Inflammatory macrophage (primary cell): Measurements from ENCODE around the gene TSR3.

Experiments
- DNase-seq, 2 donors: peaks; one replicate each; pipeline ENCODE4 v3.0.0-alpha.2; 2020 to 2022

Gene TSR3

GRCh38 chr16:1322407-1322806 is 29.3 kb downstream of the TSR3 start:
- DNase-seq, result no peak

GRCh38 chr16:1320658-1321240 is 30.9 kb downstream of the TSR3 start:
- DNase-seq, result no peak

DNA sequence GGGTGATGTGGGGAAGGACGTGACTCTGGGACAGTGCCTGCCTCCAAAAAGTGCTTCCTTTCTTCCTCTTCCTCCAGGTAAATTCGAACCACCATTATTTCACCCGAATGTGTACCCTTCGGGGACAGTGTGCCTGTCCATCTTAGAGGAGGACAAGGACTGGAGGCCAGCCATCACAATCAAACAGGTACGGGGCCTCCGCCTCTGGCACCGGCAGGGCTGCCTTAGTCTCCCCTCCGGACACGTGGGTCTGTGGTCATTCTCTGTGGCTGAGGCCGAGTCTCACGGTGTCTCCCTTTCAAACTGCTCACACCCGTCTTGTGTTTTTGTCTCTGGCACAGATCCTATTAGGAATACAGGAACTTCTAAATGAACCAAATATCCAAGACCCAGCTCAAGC is 31.6 kb downstream of the TSR3 start:
- no peak for DNase-seq

DNA sequence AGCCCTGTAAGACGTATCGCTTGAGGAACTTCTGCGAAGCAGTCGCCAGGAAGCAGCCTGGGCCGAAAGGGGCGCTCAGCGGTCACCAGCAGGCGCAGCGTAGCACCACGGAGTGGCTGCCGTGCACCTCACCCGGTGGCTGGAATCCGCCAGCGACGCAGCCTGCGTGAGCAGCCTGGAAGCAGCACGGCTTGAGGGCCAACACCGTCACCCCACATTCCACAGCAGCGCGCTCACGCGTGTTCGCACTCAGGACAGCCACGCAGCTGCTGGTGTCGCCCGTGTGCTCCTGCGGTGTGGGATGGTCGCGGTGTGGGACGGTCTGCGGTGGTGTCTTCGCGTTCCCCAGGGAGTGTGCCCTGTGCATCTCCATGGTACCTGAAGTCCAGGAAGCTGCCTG is 32.6 kb downstream of the TSR3 start:
- DNase-seq, result no peak

DNA sequence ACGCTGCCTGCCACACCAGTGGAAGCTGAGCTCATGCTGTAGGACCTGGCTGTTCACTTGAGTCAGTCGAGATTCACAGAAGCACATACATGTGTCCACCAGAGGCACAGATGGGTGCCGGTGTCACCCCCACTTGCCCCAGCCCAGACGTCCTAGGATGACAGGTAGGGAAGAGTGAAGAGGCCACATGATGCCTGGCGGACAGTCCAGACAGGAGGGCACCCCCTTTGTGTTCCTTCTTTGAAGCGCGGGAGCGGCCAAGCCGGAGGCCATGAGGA is 33.5 kb downstream of the TSR3 start:
- no peak for DNase-seq

- DNase-seq, result no peak
Measured at GRCh38 chr16:1317479-1318267, 34.0 kb downstream of the TSR3 start.

GRCh38 chr16:1316033-1316405 is 35.7 kb downstream of the TSR3 start:
- no peak for DNase-seq

DNA sequence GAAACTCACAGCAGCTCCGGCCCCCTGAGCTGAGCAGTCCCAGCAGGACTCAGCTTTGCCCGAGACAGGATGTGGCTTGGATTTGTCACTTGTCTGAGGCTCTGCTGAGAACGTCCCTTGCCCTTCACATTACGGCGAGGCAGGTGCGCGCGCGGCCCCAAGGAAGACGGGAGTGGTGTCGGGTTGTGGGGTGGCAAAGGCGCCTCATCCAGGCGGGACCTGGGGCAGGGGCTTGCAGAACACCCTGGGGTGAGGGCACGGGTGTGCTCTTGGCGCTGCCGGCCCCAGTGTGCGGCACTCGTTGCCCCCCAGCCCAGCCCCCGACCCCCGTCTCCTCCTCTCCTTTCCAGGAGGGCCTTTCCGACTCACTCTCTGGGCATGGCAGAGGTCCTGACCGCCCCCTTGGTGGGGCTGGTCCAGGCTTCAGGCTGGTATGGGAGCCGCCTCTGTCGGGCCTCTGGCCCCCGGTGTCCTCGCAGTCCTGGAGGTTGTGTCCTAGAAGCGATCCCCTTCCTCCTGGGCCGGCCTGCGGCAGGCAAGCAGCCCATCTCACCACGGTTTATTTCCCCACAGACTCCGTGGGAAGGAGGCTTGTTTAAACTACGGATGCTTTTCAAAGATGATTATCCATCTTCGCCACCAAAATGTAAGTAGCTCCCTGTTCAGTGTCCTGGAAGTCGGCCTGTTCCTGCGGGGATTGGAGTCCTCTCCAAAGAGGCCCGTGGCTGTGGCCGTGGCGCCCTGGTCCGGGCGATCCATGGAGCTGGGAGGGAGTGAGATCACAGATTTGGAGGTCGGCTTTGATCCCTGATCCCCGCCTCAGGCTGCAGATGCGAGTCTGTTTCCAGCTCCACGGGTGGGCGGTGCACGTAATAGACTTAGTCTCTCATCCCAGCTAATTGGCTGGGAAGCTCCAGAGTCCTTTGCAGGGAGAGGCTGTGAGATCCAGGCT is 36.3 kb downstream of the TSR3 start:
- DNase-seq, result no peak

DNA sequence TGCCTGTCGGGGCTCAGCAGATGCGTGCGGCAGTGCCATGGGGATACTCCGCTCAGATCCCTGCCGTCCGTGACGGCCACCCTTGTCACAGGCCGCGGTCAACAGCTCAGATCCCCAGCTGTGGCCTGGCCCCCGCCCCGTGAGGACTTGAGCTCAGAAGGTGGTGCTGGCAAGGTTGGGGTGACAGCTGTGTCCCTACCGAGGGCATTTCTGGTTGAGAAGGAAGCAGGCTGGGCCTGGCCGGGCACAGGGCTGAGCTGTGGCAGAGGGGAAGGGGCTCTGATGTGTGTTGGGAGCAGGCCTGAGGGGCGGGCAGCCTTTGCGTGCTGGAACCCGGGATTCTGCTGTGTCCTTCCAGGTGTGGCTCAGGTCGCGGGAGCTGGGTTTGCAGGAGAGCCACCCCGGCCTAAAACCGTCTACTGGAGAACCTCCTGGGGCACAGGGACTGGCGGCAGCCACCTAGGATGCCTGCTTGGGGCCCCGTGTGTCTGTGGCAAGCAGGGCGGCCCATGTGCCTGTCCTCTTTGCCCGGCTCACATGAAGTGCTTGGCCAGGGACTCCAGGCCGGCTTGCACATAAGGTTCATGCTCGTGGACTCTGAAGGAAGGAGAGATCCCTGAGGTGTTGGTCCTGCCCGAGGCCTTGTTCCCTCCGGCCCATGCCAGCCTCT is 37.1 kb downstream of the TSR3 start:
- no peak for DNase-seq

GRCh38 chr16:1313721-1314369 is 37.8 kb downstream of the TSR3 start:
- DNase-seq, result no peak

DNA sequence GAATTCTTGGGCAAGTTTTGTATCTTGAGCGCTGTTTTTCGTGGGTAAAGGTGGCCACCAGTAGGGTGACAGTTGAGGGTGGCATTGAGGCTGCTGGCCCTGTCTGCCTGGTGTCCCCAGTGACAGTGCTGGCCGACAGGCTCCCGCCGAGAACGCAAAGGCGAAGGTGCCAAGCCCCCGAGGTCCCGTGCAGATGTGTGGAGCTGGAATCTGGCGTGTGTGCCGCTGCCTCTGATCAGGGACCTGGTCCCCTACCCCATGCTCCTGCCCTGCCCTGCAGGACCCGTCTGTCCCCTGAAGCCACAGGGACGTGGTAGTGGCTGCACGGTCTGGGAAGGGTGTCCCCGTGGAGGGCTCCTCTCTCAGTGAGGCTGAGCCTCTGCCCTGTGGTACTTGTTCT is 38.8 kb downstream of the TSR3 start:
- no peak for DNase-seq

GRCh38 chr16:1312467-1312816 is 39.2 kb downstream of the TSR3 start:
- DNase-seq, result no peak

- peak; percentile 22 to 71 for DNase-seq
Measured at GRCh38 chr16:1311738-1312466, 39.8 kb downstream of the TSR3 start.

GRCh38 chr16:1311212-1311737 is 40.4 kb downstream of the TSR3 start:
- no peak for DNase-seq

GRCh38 chr16:1310832-1311200 is 40.9 kb downstream of the TSR3 start:
- DNase-seq, result peak in 1 of 2 donors; percentile 36

DNA sequence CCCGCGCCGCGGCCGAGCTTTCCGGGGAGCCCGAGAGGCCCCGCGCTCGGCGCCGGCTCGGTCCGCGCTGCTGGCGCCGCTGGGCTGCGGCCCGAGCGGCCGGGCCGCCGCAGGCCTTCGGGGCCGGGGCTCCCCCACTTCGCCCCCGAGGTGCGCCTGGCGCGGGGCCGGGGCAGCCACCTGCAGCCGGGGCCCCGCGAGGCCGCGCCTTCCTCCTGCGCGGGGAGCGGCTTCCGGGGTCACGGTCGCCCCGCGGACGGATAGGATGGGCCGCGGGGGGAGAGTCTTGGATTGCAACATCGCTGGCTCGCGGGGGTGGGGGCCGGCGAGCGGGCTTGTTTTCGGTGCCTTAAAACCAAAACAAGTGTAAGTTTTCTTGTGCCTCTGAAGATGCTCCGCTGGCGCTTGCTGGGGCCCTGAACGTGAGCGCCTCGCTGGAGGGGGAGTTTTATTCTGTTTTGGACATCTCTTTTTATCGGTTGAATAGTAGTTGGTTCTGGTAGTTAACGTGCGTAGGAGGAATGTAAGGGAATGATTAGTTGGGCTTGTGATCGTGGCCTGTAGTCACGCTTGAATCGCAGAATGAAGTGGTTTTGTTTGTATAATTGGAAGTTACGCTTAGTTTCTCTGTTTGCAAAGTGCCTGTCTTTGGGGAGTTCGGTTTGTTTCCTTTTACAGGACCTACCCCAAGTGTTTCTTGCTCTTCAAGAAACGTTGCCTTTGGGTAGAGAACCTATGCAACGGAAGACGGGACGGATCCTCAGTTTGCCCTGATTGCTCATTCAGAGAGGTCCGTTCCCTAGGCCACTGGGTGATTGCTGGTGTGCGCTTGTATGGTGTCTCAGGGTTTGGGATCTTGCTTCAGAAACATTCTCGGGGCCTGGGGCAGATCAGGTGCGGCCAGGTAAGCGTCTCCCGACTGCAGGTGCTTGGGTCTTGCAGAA is 41.5 kb downstream of the TSR3 start:
- peak; percentile 57 to 79 for DNase-seq

GRCh38 chr16:1308977-1309885 is 42.4 kb downstream of the TSR3 start, which contains the start of gene UBE2I:
UBE2I (plus strand) TSS chr16:1309636; CDS start chr16:1314031, 4,395 bp downstream.
- DNase-seq, result peak; percentile 97 to 99

DNA sequence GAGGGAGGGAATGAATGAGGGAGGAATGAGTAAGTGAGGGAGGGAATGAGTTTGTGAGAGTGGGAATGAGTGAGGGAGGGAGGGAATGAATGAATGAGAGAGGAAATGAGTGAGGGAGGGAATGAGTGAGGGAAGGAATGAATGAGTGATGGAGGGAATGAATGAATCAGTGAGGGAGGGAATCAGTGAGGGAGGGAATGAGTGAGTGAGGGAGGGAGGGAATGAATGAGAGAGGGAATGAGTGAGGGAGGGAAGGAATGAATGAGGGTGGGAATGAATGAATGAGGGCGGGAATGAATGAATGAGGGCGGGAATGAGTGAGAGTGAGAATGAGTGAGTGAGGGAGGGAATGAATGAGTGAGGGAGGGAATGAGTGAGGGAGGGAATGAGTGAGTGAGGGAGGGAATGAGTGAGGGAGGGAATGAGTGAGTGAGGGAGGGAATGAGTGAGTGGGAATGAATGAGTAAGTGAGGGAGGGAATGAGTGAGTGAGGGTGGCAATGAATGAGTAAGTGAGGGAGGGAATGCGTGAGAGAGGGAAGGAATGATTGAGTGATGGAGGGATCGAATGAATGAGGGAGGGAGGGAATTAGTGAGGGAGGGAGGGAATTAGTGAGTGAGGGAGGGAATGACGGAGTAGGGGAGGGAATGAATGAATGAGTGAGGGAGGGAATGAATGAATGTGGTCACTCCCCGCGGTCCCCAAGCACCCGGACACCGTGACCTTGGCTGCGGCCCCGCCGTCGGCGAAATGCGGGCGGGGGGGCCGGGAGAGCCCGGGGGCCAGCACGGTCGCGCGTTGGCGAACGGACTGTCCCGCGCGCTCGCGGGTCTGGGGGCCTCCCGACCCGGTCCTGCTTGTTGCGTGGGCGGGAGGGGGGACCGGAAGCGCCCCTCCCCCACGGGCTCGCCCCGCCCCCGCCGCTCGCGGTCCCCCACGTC is 43.4 kb downstream of the TSR3 start:
- DNase-seq, result no peak
